PFSK-1 (cell line): ENCODE measurements around the gene MRPS2.

Source experiments
- REST ChIP-seq, 2 experiments: IDR thresholded peaks; 2 replicates each; pipeline versions ENCODE4 v1.6.1 to v1.8.0; 2011 to 2012; ENCODE audit warnings: low read depth in 2 of 2, low read length in 2 of 2, control low read depth in 1 of 2, inconsistent platforms in 1 of 2, mild to moderate bottlenecking in 1 of 2, moderate library complexity in 1 of 2; ENCODE audit not compliant: insufficient read depth in 1 of 2
- TAF1 ChIP-seq: IDR thresholded peaks from 2 replicates; pipeline ENCODE4 v1.6.1; 2012; ENCODE audit warnings: low read length, control low read depth, borderline replicate concordance; ENCODE audit not compliant: insufficient read depth

GRCh38 chr9:135473972-135474543 is 26.4 kb upstream of the MRPS2 start:
- TF ChIP-seq TAF1 (no peak), REST (IDR thresholded peaks at IDR 0.05; ENCODE audit: insufficient read depth in 1 of 2, low read depth in 2 of 2, low read length in 2 of 2) (no peak)
